GM19452 (cell line): Measurements from ENCODE around the gene CMYA5.
"Not testable (repeated sequence)": the region's sequence is repeated elsewhere in the genome, so short reads cannot be mapped to it uniquely, and the experiment has no call there.

Experiments
- ATAC-seq: cut with Tn5 transposase; IDR thresholded peaks from one replicate; pipeline ENCODE4 v1.9.1; 2021; ENCODE audit not compliant: unreplicated experiment

Gene CMYA5

GRCh38 chr5:79689541-79690466, at the start of gene CMYA5:
Gene CMYA5 (plus strand): TSS chr5:79689836. CDS start chr5:79689908, 72 bp downstream.
- no peak for ATAC-seq

GRCh38 chr5:79640571-79641055, 49.0 kb upstream of the CMYA5 start:
- ATAC-seq: no peak

GRCh38 chr5:79641414-79641813, 48.2 kb upstream of the CMYA5 start:
- ATAC-seq: no peak

GRCh38 chr5:79642210-79642609, 47.4 kb upstream of the CMYA5 start:
- ATAC-seq: no peak

- ATAC-seq: no peak
Observed at GRCh38 chr5:79653843-79654242, 35.8 kb upstream of the CMYA5 start.

- no peak for ATAC-seq
Observed at GRCh38 chr5:79663212-79663611, 26.4 kb upstream of the CMYA5 start.

GRCh38 chr5:79666758-79667157, 22.9 kb upstream of the CMYA5 start:
- ATAC-seq: no peak

GRCh38 chr5:79672392-79672791, 17.2 kb upstream of the CMYA5 start:
- no peak for ATAC-seq

- ATAC-seq: not testable (repeated sequence)
Observed at GRCh38 chr5:79676354-79676753, 13.3 kb upstream of the CMYA5 start.

- ATAC-seq: not testable (repeated sequence)
Observed at GRCh38 chr5:79682102-79682501, 7.5 kb upstream of the CMYA5 start.

- ATAC-seq: no peak
Observed at GRCh38 chr5:79684782-79685181, 4.9 kb upstream of the CMYA5 start.

GRCh38 chr5:79685627-79686026, 4.0 kb upstream of the CMYA5 start:
- no peak for ATAC-seq

GRCh38 chr5:79686799-79687198, 2.8 kb upstream of the CMYA5 start:
- no peak for ATAC-seq

GRCh38 chr5:79687889-79688288, 1.7 kb upstream of the CMYA5 start:
- ATAC-seq: no peak

- ATAC-seq: no peak
Observed at GRCh38 chr5:79691007-79691406, 1.4 kb downstream of the CMYA5 start.

GRCh38 chr5:79692596-79692995, 3.0 kb downstream of the CMYA5 start:
- no peak for ATAC-seq

- ATAC-seq: no peak
Observed at GRCh38 chr5:79694183-79694582, 4.5 kb downstream of the CMYA5 start.

GRCh38 chr5:79694652-79695051, 5.0 kb downstream of the CMYA5 start:
- no peak for ATAC-seq

- no peak for ATAC-seq
Observed at GRCh38 chr5:79695526-79695925, 5.9 kb downstream of the CMYA5 start.

GRCh38 chr5:79697222-79698170, 7.9 kb downstream of the CMYA5 start:
- no peak for ATAC-seq

GRCh38 chr5:79699763-79700400, 10.2 kb downstream of the CMYA5 start:
- ATAC-seq: peak; percentile 91
